GM19324 (cell line): ENCODE data around the gene ABHD17B.
A peak's percentile ranks its signal among the peaks of the same experiment; 100 is the strongest.
"Not testable (repeated sequence)": the region's sequence is repeated elsewhere in the genome, so short reads cannot be mapped to it uniquely, and the experiment has no call there.

Source experiments
- ATAC-seq: cut with Tn5 transposase; IDR thresholded peaks from one replicate; pipeline ENCODE4 v1.9.1; 2021; ENCODE audit warnings: mild to moderate bottlenecking, moderate library complexity; ENCODE audit not compliant: unreplicated experiment, low FRiP score

The ABHD17B gene

DNA sequence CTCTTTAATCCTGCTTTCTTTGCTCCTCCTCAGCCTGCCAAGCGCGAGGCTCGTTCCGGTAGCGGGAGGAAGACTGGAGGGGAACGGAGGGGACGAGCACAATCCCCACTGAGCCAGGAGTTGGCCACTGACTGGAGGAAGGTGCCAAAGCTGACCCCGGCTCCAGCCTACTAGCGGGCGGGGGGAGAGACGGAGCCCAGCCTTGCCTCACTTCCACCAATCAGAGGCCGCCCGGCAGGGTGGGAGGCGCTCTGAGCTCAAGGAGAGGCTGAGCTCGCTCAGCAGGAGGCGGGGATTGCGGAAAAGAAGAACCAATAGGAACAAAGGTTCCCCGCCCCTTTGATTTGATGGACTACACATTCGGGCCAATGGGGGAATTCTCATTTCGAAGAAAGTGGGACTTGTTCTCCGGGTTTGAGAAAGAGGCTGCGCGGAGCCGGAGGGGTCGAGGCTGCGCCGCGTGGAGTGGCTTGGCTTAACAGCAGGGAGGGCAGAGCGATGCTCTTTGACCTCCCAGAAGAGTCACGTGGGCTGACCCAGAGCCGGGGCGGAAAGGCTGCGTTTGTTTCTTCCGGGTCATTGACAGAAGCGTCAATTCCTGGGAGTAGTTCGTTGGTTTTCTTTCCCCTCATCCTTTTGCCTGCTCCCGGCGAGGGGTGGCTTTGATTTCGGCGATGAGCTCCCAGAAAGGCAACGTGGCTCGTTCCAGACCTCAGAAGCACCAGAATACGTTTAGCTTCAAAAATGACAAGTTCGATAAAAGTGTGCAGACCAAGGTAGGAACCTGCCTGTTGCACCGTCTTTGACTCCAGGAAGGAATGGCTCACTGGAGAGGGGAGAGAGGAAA lies at the start of gene ABHD17B, which contains the start of gene C9orf85:
Gene ABHD17B, minus strand, starts transcription at position 133 of the 847 bp plus-strand sequence. CDS start 36,113 bp downstream, outside the sequence.
Gene C9orf85, plus strand, starts transcription at position 579 of the 847 bp plus-strand sequence. Its CDS starts 96 bp downstream, at position 675.
- peak; percentile 96 for ATAC-seq

DNA sequence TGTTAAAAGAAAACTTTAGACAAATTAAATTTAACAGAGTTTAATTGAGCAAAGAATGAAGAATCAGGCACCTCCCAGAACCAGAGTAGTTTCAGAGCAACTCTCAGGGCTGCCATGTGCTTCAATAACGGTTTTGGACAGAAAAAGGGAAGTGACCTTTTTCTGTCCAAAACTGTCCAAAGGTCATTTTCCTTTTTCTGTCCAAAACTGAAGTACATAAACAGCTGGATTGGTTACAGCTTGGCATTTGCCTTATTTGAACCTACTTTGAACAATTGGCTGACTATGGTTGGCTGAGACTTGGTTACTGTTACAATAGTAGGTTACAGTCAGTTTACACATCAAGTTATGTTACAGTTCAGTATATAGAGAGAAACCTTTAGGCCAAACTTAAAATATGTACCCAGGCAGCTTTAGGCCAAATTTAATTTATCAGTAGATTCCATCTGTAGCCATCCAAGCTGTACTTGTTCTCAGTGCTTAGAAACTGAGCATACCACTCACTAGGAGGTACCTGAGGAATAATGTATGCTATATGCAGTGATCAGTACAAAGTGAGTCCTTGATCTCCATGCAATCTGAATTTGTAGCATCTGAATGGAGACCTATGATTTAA lies 44.4 kb upstream of the ABHD17B start:
- peak; percentile 92 for ATAC-seq

DNA sequence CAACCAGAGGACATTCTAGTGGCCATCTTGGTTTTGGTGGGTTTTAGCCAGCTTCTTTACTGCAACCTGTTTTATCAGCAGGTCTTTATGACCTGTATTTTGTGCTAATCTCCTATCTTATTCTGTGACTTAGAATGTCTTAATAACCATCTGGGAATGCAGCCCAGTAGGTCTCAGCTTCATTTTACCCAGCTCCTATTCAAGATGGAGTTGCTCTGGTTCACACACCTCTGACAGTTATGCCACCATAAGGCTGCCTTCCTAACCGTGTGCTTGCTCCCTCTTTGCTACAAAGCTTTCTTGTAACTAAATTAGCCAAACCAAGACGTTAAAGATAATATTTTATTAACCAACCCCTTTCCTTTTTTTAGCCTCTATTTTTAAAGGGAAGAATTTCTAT lies 43.7 kb upstream of the ABHD17B start:
- ATAC-seq: not testable (repeated sequence)

DNA sequence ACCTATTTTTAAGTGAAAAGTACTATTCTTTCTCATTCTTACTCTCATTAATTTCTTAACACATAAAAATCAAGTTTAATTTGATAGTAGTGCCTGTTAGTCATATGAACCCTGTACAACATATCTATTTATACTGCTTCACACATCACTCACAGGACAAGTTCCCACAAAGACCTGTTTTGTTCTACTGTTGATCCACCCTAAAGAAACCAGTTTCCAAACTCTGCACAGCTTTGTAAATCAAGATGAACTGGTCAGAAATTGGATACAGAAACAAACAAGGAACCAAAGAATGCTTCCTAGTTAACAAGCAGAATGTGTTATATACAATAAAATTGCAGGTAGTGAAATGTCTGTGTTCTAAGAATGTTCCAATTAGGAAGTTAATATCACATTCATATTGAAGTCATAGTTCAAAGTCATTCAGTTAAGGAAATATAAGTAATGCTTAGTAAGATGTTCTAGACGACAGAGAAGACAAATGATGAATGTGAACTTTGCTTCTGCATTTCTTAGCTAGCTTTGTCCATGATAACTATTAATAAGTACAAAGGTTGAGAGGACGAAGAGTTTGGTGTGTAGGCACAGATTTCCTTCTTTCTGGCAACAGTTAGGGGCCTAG lies 33.9 kb upstream of the ABHD17B start:
- ATAC-seq: no peak

DNA sequence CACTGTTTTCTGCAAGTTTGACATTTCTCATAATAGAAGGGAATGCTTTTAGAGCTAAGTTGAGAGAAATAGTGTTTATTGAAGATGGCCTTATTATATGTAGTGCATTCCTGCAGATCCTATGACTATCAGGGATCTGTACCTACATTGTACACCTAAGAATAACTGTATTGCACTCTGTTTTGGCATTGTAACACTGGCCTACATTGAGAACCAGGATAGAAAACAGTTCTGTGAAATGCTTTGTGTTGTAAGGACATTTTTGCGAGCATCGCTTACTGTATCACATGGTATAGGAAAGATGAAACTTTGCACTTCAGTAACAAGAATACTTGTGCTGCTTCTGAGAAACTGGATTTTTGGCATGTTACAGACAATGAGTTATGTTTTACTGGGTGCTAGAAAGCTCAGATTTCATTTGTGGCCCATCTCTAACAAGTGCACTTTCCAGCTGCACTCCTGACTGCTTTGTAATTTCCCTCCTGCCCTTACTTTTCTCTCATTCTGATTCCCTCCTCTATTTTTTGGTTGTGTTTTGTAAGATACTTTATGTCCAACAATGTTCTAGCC lies 31.1 kb upstream of the ABHD17B start:
- ATAC-seq: no peak

DNA sequence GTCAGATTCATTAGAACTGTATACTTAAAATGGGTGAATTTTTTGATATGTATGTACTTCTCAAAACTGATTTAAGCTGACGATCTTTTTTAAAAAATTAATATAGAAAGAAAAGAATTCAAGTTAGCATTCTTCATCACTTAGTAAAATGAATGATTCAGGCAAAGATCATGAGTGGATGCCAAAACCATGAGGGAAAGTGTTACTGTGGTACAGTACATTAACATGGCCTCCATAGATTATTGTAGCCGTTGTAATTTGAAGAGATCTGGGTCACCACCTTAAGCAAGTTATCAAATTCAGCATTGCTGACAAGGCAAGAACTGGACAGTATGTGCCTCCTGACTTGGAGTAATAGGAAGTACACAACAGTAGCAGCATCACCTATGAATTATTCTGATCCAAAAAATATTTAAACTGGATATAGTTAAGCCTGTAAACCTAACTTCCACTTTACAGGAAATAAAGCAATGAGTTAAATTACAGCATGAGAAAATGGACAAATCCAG lies 30.1 kb upstream of the ABHD17B start:
- ATAC-seq: no peak

DNA sequence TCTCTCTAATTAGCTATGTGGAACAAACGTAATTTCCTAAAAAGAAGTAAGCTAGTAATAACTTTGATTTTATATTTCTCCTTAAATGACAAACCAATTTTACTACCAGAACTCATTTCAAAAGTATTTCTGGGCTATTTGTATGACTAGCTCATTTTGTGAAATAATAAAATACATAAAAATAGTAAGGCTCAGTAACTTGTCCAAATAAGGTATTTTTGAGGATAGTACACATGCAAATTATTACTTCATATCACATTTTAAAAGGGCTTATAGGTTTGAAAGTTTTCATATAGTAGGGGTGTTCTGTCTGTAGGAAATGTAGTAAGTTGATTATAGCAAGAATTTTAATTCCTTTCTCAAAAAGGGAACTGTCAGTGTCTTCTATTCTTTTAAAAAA lies 26.9 kb upstream of the ABHD17B start:
- ATAC-seq: no peak

DNA sequence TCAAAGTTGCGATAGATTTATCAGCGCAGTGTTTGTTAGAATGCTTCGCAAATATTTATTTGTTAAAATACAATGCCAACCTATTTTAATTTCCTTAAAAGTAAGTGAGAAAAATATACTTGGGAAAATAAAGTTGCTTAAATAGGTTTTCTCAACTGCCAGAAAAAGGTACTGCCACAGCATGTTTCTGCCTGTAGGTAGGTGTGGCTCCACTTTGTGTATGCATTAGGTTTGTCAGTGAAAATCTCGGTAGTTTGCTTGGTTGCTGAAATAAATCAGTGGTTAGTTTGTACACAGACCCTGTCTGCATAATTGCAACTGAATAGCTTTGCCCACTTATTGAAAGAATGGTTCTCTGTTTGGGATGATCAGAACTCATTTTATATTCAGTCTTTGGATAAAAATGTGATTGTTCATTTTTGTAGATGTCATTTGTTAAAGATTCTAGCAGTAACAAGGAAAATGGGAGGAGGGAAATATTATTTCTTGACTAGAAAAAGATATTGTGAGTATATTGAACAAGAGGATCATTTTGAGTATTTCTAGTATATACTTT lies 26.2 kb upstream of the ABHD17B start:
- ATAC-seq: no peak

DNA sequence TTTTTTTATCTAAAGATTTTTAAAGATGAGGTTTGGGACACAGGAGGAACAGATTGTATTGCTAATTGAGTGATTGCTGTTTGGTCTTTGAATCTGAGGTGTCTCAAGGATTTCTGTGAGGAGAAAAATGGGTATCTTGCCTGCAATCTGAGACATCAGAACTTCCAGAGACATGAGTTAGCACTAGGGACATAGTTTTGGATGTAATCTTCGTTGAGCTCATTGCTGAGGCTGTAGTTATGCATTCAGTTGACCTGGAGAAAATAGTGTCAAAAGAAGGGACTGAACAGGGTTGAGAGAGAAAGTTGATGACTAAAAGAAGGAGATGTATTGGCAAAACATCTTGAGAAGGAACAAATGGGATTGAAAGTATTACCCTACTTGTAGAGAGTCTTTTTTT lies 25.1 kb upstream of the ABHD17B start:
- no peak for ATAC-seq

DNA sequence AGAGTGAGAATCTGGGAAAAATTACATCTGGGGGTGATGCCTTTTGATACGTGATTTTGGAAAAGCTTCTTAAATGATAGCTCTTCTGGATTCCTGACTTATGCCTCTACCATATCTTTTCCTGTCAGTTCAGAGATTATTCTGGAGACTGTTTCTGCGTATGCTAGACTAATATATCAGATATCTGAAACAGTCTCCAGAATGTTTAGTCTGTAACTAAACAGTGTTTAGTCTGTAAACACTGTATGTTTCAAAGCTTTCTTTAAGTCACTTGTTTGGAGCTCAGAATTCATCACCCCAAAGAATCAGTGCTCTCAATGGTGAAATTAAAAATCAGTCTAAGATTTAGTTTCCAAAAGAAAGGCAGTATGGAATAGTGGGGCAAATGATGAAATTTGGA lies 20.2 kb upstream of the ABHD17B start:
- no peak for ATAC-seq

DNA sequence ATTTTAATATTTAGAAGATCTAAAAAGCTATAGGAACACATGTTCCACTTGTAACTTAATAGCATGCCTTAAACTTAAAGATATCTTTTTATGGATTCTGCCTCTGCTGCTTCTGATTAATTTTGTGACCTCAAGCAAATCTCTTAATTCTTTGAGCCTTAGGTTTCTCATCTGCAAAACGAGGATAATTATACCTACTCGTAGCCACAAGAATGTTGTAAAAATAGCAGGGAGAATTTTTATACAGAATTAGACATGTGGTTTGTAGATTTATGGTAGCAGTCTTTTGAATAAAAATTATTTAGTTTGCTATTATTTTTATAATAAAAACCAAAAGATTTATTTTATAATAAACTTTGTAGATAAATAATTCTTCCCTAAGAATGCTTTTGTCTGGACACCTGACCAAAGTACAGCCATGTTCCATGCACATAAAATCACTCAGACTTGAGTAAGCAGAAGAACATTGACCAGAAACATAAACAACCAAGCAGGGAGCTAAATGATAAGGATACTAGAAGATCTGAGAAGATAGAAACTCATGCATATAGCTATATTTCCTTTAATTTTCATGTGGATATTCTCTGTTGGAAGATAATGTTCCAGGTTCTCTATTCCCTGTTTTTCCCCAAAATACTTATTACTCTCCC lies 18.9 kb upstream of the ABHD17B start:
- ATAC-seq: no peak

DNA sequence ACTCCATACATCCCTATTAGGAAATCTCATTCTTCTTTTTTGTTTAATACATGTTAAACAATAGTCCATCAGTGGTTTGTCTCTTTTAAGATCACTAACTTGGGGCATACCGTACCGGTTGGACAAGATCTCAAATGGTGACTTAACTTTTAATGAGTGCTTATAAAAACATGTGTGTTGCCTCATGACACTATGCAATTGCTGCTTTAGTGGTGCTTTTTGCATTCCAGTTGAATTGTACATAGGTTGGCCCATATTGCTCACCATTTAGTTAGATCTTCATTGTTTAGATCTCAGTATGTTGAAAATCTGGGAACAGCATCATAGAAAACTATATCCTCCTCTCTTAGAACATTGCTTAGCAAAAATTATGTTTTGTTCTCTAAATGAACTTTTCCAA lies 18.2 kb upstream of the ABHD17B start:
- ATAC-seq: no peak

DNA sequence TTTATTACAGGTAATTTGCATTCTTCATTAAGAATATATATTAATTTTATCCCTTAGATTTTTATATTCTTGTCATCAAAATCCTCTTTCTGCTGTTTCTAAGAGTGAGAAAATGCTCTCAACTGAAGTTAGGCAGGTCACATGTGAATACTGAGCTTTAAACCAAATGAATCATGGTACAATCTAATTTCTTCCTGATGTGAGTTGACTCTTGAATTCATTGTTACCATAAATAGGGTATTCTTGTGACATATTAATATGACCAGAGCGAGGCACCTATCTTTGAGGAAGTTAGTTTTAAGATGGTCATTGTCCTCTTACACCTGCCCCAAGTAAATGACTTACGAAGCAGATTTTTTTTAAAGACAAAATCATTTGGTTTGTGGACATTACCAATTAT lies 17.8 kb upstream of the ABHD17B start:
- no peak for ATAC-seq

DNA sequence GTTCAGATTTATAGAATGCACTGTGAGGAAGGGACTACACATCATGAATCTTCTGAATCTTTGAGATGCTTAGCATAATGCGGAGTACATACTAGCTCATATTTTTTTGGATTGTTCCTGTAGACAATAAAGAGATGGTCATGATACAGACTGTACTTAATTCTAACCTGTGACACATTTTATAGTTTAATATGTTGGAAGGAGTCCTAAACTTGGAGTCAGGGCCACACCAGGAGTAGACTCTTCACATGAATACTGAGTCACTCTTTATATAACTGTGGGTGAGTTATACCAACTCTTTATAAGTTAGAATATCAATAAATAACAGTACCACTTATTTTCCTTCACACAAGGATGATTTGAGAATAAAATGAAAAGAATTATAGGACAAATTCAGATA lies 17.4 kb upstream of the ABHD17B start:
- ATAC-seq: no peak

DNA sequence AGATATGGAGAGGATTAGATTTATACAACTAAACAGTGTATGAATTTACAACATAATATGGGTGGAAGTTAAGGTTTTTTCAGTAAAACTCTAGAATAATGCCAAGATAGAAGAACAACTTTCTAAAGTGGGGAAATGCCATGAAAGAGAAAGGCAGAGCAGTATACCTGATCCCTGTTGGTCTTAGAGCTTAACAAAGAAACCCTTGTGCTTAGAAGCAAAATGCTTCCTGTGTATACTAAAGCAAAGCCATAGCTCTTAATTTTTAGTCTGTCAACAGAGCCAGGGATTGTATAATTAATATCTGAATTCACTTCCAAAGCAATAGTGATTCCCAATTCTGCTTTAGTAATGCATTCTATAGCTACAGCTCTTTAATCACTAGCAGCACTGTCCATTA lies 14.8 kb upstream of the ABHD17B start:
- ATAC-seq: no peak

DNA sequence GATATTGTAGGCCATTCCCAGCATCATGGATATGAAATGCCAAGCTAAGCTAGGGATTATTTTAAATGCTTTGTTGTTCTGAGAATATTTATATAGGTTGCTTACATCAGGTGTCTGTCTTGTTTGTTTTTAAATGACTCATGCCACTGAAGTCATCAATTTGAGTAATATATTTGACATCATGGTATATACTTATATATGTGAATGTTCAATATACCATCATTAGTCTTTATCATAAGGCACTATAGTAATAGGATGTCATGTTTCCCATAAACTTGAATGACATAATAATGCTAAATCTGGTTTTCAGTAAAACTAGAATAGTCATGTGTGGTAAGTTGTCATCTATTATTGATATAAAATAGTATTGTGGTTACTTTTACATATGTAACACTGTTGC lies 13.6 kb upstream of the ABHD17B start:
- no peak for ATAC-seq

DNA sequence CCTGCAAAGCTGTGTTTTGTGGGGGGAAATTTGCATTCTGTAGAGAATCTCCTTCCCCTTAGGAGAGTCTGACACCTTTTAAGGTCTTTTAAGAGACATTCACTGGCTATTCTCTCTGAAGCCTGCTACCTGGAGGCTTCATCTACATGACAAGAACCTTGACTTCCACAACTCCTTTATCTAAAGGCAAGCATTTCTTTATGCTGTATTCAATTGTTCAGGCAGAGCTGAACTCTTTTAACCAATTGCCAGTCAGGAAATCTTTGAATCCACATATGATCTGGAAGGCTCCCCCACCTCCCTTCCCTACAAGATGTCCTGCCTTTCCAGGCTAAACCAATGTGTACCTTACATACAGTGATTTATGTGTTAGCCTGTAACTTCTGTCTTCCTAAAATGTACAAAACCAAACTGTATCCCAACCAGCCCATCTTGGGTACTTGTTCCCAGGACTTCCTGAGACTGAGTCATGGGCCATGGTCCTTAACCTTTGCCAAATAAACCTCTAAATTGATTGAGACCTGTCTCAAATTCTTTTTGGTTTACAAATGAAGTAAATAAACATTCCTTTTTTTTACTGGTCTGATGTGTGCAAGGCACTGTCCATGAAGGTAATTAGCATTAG lies 10.3 kb upstream of the ABHD17B start:
- no peak for ATAC-seq

DNA sequence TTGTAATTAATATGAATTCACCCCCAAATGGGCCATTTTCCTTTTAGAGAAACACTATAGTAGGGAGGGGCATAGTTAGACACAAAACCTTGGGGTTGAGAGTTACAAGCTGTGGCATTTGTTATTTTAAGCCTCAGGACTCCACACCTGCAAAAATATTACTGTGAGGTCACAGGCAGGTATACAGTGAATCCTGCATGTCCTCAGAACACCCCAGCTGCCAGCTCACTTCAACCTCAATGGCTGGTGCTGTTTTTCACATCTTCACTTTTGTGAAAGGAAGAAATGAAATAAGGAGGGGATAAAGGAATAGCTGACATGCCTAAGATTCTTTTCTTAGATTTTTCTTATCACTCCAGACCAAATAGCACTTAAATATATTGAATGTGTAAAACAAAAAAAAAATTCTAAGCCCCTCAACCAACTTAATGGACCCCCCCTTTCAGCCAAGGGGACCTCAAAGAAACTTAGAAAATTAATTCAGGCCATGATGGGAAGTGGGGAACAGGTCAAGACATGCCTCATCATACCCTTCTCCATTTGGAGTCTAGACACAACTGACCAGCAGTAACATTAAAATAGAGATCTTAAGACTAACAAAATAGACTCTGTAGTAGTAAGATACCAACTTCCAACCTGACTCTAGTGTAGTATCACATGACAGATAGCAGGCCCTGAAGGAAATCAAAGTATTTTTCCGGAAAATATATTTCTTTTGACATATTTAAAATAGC lies 9.6 kb upstream of the ABHD17B start:
- no peak for ATAC-seq

DNA sequence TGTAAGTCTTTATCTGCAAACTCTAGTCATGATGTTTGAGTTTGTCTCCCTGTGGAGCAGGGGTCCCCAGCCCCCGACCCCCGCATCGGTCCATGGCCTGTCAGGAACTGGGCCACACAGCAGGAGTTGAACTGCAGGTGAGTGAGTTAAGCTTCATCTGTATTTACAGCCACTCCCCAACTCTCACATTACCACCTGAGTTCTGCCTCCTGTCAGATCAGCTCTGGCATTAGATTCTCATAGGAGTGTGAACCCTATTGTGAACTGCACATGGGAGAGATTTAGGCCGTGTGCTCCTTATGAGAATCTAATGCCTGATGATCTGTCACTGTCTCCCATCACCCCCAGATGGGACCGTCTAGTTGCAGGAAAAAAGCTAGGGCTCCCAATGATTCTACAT lies 7.4 kb upstream of the ABHD17B start:
- no peak for ATAC-seq
